ENCODE measurements around the gene PLVAP. TPM values are rescaled to one million over a fixed set of nuclear protein-coding genes. Genes with fewer than 3 reads are reported as not detected.

Gene PLVAP
- polyA plus RNA-seq, 2 of the 4 experiments (the other 2 are of a cell fraction): not detected

GRCh38 chr19:17385878-17386611 is 8.9 kb upstream of the PLVAP start:
- H3K4me2 ChIP-seq: no peak overlapping the region
- H3K27ac ChIP-seq: no peak overlapping the region
- TF ChIP-seq EHMT2 (IDR thresholded peaks at IDR 0.05; ENCODE audit: low read depth): no peak
- TF ChIP-seq JUN (IDR thresholded peaks at IDR 0.05): no peak
- TF ChIP-seq RAD21 (conservative IDR thresholded peaks at IDR 0.05 in 1 of 2, IDR thresholded peaks at IDR 0.05 in 1 of 2): peak; percentile 71 to 75
- TF ChIP-seq SMC3 (IDR thresholded peaks at IDR 0.05): peak; percentile 79
- peak; percentile 70 for TF ChIP-seq CTCF (IDR thresholded peaks at IDR 0.05)
- ATAC-seq (peak; percentile 57 to 72; a peak in 4 of 6 replicates), FAIRE-seq (no peak), DNase-seq (ENCODE audit: low read depth in 1 of 2, low spot score in 1 of 2) (peak; percentile 53)
- WGBS (ENCODE audit: missing lambda C conversion rate): 39% methylated on average over 17 of the region's 20 CpGs
- no peak overlapping the region for H3K4me3 ChIP-seq
- ChIA-PET CTCF (interaction anchor here (0.7 to 8.8 kb wide), 24 partner anchors 8 to 110 kb away, joined by 3 to 111 read pairs (median 5); partner anchors contain the start of genes ABHD8, CCDC194, MVB12A and PLVAP), POLR2A (interaction anchor here (0.6 to 1.0 kb wide), 2 partner anchors 93 to 255 kb away, joined by 3 to 5 read pairs; no protein-coding TSS in a partner anchor)
- no peaks in the 10 kb centered on the region for H3K4me1 ChIP-seq
- peaks cover 10% of the 10 kb centered on the region; the same call in 2 of the 3 replicates for H3K9me3 ChIP-seq

- CTCF ChIA-PET: interaction anchor here (0.6 to 1.7 kb wide), 3 partner anchors 9 to 114 kb away, joined by 3 to 14 read pairs (median 4); no protein-coding TSS in a partner anchor
- POLR2A ChIA-PET: no interaction called here
- WGBS (ENCODE audit: missing lambda C conversion rate): 79% methylated on average over 5 of the region's 5 CpGs
- Histone ChIP-seq H3K4me3 (no peak overlapping the region), H3K9me3 (no peaks in the 10 kb centered on the region), H3K27ac (no peak overlapping the region), H3K4me1 (no peaks in the 10 kb centered on the region), H3K4me2 (no peak overlapping the region)
- no peak for TF ChIP-seq ELK1 (IDR thresholded peaks at IDR 0.05; ENCODE audit: low read depth, low read length)
- no peak for TF ChIP-seq FOSB (CRISPR knock-in tag; IDR thresholded peaks at IDR 0.05)
- TF ChIP-seq JUN (IDR thresholded peaks at IDR 0.05): no peak
- TF ChIP-seq EHF (CRISPR knock-in tag; IDR thresholded peaks at IDR 0.05): no peak
- TF ChIP-seq HEYL (CRISPR knock-in tag; IDR thresholded peaks at IDR 0.05): no peak
- no peak for TF ChIP-seq HMGXB4 (CRISPR knock-in tag; IDR thresholded peaks at IDR 0.05; ENCODE audit: borderline replicate concordance)
- TF ChIP-seq HDAC2 (IDR thresholded peaks at IDR 0.05): no peak
- TF ChIP-seq EHMT2 (IDR thresholded peaks at IDR 0.05; ENCODE audit: low read depth): no peak
- TF ChIP-seq CBX2 (IDR thresholded peaks at IDR 0.05; ENCODE audit: borderline replicate concordance, low read depth): no peak
- no peak for TF ChIP-seq MAZ (IDR thresholded peaks at IDR 0.05; ENCODE audit: borderline replicate concordance, low read depth, low read length)
- no peak for FAIRE-seq
- DNase-seq (ENCODE audit: low read depth in 1 of 2, low spot score in 1 of 2): no peak
- no peak for ATAC-seq
These were observed 3.4 kb upstream of the PLVAP start for GRCh38 chr19:17380426-17381138.

- Histone ChIP-seq H3K4me3 (no peak overlapping the region), H3K9me3 (no peaks in the 10 kb centered on the region), H3K27ac (no peak overlapping the region), H3K4me1 (no peaks in the 10 kb centered on the region), H3K4me2 (no peak overlapping the region)
- FAIRE-seq (no peak), ATAC-seq (no peak), DNase-seq (ENCODE audit: low read depth in 1 of 2, low spot score in 1 of 2) (no peak)
- 75% methylated on average over 6 of the region's 14 CpGs for WGBS (ENCODE audit: missing lambda C conversion rate)
- ChIA-PET CTCF (no interaction called here), POLR2A (no interaction called here)
- no peak for TF ChIP-seq GATA3 (IDR thresholded peaks at IDR 0.05; ENCODE audit: borderline replicate concordance)
- no peak for TF ChIP-seq USF2 (IDR thresholded peaks at IDR 0.05)
- no peak for TF ChIP-seq BHLHE40 (IDR thresholded peaks at IDR 0.05; ENCODE audit: low read depth, low read length)
- no peak for TF ChIP-seq RFX5 (IDR thresholded peaks at IDR 0.05)
- no peak for TF ChIP-seq HDAC2 (IDR thresholded peaks at IDR 0.05)
- TF ChIP-seq HMGXB4 (CRISPR knock-in tag; IDR thresholded peaks at IDR 0.05; ENCODE audit: borderline replicate concordance): no peak
- TF ChIP-seq FOXS1 (CRISPR knock-in tag; IDR thresholded peaks at IDR 0.05): no peak
- TF ChIP-seq ZNF302 (CRISPR knock-in tag; IDR thresholded peaks at IDR 0.05): no peak
- no peak for TF ChIP-seq JUNB (IDR thresholded peaks at IDR 0.05)
- TF ChIP-seq KDM1A (IDR thresholded peaks at IDR 0.05; ENCODE audit: low read depth): no peak
- no peak for TF ChIP-seq KDM5A (IDR thresholded peaks at IDR 0.05)
- no peak for TF ChIP-seq ATOH8 (CRISPR knock-in tag; IDR thresholded peaks at IDR 0.05; ENCODE audit: low read depth)
These were observed 2.1 kb upstream of the PLVAP start for GRCh38 chr19:17379221-17379631.
